ENCODE data around the gene PARD3.

DNA sequence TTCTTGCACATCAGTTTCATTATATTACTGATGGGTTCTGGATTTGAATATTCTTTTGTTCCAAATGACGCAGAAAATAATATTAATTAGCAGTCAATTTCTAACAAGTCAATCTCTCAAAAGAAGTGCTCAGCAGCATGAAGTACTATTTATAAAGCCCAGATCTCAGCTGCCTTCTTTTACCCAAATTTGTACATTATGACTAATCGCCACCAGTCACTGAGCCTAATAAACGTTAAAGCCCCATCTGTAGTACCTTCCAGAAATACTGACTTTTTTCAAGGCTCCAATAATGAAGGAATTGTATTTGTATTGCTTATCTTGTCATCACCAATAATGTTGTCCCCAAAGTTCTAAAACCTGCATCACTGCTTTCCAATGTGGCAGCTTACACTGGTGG is 540.2 kb downstream of the PARD3 start:
- TF ChIP-seq, protein P1, sequence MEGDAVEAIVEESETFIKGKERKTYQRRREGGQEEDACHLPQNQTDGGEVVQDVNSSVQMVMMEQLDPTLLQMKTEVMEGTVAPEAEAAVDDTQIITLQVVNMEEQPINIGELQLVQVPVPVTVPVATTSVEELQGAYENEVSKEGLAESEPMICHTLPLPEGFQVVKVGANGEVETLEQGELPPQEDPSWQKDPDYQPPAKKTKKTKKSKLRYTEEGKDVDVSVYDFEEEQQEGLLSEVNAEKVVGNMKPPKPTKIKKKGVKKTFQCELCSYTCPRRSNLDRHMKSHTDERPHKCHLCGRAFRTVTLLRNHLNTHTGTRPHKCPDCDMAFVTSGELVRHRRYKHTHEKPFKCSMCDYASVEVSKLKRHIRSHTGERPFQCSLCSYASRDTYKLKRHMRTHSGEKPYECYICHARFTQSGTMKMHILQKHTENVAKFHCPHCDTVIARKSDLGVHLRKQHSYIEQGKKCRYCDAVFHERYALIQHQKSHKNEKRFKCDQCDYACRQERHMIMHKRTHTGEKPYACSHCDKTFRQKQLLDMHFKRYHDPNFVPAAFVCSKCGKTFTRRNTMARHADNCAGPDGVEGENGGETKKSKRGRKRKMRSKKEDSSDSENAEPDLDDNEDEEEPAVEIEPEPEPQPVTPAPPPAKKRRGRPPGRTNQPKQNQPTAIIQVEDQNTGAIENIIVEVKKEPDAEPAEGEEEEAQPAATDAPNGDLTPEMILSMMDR (IDR thresholded peaks at IDR 0.05): no peak
- TF ChIP-seq POLR2A (IDR thresholded peaks at IDR 0.05): no peak
